ENCODE results near the gene RSPH4A.
A peak's percentile ranks its signal among the peaks of the same experiment; 100 is the strongest.

Gene RSPH4A

DNA sequence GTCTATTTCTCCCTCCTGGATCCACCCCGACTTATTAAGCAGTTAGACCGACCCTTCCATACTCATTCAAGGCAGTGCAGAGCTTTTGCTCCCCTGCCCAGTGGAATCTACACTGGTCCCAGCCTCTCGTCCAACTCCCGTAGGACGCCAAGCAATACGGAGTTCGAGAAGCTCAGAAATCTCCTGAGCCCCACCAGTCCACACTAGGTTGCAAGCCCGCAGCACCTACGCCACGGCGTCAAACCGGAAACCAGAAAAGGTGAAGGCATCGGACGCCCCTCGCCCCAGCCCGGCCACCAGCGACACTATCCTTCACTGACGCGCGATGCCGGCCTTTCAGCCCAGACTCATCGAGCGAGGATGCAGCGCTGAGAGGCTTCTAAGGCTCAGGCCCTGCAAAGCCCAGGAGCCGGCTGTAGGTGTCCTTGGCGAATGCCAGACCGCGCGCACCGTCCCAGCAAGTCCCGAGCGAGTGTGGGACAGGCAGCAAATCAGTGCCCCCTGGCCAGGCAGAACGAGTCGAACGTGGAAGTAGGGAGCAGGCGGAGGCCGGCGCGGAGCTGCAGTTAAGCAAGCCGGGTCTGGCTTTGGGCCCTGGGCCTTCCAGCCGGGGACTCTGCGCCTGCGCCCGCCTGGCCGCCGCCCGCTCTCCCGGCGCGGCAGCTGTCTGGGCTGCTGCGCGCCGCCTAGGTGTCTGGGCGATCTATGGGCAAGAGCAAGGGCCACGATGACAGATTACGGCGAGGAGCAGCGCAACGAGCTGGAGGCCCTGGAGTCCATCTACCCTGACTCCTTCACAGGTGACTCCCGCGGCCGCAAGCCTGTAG, 45.2 kb upstream of the RSPH4A start, which contains the start of gene RWDD1 (continued):
- TF ChIP-seq OSR2 (tag by site-specific recombination; IDR thresholded peaks at IDR 0.05) (no peak; the same call in 1 of the 2 replicates), ZNF324 (tag by site-specific recombination; IDR thresholded peaks at IDR 0.05) (peak; percentile 97), SCRT1 (tag by site-specific recombination; IDR thresholded peaks at IDR 0.05; ENCODE audit: borderline replicate concordance) (no peak), ZSCAN23 (tag by site-specific recombination; IDR thresholded peaks at IDR 0.05) (no peak; the same call in 1 of the 2 replicates), ZNF660 (tag by site-specific recombination; IDR thresholded peaks at IDR 0.05) (peak; percentile 95), ZNF146 (tag by site-specific recombination; IDR thresholded peaks at IDR 0.05) (no peak), MZF1 (tag by site-specific recombination; IDR thresholded peaks at IDR 0.05; ENCODE audit: borderline replicate concordance) (no peak), ZNF366 (tag by site-specific recombination; conservative IDR thresholded peaks at IDR 0.05) (peak; percentile 25; the same call in 1 of the 2 replicates), SCRT2 (tag by site-specific recombination; IDR thresholded peaks at IDR 0.05) (peak; percentile 37), ZNF514 (tag by site-specific recombination; IDR thresholded peaks at IDR 0.05) (no peak), ZNF221 (tag by site-specific recombination; IDR thresholded peaks at IDR 0.05; ENCODE audit: borderline replicate concordance) (no peak), SP3 (tag by site-specific recombination; IDR thresholded peaks at IDR 0.05) (peak; percentile 76), ZNF302 (tag by site-specific recombination; IDR thresholded peaks at IDR 0.05; ENCODE audit: low read depth) (no peak), GFI1B (tag by site-specific recombination; IDR thresholded peaks at IDR 0.05) (no peak)
- TF ChIP-seq, protein P1, sequence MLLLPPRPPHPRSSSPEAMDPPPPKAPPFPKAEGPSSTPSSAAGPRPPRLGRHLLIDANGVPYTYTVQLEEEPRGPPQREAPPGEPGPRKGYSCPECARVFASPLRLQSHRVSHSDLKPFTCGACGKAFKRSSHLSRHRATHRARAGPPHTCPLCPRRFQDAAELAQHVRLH (tag by site-specific recombination; IDR thresholded peaks at IDR 0.05) = peak; percentile 63; the same call in 1 of the 2 replicates
- TF ChIP-seq, protein P2, sequence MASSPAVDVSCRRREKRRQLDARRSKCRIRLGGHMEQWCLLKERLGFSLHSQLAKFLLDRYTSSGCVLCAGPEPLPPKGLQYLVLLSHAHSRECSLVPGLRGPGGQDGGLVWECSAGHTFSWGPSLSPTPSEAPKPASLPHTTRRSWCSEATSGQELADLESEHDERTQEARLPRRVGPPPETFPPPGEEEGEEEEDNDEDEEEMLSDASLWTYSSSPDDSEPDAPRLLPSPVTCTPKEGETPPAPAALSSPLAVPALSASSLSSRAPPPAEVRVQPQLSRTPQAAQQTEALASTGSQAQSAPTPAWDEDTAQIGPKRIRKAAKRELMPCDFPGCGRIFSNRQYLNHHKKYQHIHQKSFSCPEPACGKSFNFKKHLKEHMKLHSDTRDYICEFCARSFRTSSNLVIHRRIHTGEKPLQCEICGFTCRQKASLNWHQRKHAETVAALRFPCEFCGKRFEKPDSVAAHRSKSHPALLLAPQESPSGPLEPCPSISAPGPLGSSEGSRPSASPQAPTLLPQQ (tag by site-specific recombination; IDR thresholded peaks at IDR 0.05) = peak; percentile 82; the same call in 1 of the 2 replicates
- TF ChIP-seq, protein P3, sequence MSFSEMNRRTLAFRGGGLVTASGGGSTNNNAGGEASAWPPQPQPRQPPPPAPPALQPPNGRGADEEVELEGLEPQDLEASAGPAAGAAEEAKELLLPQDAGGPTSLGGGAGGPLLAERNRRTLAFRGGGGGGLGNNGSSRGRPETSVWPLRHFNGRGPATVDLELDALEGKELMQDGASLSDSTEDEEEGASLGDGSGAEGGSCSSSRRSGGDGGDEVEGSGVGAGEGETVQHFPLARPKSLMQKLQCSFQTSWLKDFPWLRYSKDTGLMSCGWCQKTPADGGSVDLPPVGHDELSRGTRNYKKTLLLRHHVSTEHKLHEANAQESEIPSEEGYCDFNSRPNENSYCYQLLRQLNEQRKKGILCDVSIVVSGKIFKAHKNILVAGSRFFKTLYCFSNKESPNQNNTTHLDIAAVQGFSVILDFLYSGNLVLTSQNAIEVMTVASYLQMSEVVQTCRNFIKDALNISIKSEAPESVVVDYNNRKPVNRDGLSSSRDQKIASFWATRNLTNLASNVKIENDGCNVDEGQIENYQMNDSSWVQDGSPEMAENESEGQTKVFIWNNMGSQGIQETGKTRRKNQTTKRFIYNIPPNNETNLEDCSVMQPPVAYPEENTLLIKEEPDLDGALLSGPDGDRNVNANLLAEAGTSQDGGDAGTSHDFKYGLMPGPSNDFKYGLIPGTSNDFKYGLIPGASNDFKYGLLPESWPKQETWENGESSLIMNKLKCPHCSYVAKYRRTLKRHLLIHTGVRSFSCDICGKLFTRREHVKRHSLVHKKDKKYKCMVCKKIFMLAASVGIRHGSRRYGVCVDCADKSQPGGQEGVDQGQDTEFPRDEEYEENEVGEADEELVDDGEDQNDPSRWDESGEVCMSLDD (tag by site-specific recombination; IDR thresholded peaks at IDR 0.05) = no peak
- TF ChIP-seq, protein P4, sequence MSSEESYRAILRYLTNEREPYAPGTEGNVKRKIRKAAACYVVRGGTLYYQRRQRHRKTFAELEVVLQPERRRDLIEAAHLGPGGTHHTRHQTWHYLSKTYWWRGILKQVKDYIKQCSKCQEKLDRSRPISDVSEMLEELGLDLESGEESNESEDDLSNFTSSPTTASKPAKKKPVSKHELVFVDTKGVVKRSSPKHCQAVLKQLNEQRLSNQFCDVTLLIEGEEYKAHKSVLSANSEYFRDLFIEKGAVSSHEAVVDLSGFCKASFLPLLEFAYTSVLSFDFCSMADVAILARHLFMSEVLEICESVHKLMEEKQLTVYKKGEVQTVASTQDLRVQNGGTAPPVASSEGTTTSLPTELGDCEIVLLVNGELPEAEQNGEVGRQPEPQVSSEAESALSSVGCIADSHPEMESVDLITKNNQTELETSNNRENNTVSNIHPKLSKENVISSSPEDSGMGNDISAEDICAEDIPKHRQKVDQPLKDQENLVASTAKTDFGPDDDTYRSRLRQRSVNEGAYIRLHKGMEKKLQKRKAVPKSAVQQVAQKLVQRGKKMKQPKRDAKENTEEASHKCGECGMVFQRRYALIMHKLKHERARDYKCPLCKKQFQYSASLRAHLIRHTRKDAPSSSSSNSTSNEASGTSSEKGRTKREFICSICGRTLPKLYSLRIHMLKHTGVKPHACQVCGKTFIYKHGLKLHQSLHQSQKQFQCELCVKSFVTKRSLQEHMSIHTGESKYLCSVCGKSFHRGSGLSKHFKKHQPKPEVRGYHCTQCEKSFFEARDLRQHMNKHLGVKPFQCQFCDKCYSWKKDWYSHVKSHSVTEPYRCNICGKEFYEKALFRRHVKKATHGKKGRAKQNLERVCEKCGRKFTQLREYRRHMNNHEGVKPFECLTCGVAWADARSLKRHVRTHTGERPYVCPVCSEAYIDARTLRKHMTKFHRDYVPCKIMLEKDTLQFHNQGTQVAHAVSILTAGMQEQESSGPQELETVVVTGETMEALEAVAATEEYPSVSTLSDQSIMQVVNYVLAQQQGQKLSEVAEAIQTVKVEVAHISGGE (tag by site-specific recombination; conservative IDR thresholded peaks at IDR 0.05; ENCODE audit: low read depth) = peak; percentile 63
- TF ChIP-seq, protein P5, sequence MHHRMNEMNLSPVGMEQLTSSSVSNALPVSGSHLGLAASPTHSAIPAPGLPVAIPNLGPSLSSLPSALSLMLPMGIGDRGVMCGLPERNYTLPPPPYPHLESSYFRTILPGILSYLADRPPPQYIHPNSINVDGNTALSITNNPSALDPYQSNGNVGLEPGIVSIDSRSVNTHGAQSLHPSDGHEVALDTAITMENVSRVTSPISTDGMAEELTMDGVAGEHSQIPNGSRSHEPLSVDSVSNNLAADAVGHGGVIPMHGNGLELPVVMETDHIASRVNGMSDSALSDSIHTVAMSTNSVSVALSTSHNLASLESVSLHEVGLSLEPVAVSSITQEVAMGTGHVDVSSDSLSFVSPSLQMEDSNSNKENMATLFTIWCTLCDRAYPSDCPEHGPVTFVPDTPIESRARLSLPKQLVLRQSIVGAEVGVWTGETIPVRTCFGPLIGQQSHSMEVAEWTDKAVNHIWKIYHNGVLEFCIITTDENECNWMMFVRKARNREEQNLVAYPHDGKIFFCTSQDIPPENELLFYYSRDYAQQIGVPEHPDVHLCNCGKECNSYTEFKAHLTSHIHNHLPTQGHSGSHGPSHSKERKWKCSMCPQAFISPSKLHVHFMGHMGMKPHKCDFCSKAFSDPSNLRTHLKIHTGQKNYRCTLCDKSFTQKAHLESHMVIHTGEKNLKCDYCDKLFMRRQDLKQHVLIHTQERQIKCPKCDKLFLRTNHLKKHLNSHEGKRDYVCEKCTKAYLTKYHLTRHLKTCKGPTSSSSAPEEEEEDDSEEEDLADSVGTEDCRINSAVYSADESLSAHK (tag by site-specific recombination; IDR thresholded peaks at IDR 0.05) = 0 out of 2 replicates have a peak, but pooled peaks have one; percentile 25
- TF ChIP-seq, protein P6, sequence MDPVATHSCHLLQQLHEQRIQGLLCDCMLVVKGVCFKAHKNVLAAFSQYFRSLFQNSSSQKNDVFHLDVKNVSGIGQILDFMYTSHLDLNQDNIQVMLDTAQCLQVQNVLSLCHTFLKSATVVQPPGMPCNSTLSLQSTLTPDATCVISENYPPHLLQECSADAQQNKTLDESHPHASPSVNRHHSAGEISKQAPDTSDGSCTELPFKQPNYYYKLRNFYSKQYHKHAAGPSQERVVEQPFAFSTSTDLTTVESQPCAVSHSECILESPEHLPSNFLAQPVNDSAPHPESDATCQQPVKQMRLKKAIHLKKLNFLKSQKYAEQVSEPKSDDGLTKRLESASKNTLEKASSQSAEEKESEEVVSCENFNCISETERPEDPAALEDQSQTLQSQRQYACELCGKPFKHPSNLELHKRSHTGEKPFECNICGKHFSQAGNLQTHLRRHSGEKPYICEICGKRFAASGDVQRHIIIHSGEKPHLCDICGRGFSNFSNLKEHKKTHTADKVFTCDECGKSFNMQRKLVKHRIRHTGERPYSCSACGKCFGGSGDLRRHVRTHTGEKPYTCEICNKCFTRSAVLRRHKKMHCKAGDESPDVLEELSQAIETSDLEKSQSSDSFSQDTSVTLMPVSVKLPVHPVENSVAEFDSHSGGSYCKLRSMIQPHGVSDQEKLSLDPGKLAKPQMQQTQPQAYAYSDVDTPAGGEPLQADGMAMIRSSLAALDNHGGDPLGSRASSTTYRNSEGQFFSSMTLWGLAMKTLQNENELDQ (tag by site-specific recombination; IDR thresholded peaks at IDR 0.05; ENCODE audit: low read depth) = no peak
- TF ChIP-seq, protein P7, sequence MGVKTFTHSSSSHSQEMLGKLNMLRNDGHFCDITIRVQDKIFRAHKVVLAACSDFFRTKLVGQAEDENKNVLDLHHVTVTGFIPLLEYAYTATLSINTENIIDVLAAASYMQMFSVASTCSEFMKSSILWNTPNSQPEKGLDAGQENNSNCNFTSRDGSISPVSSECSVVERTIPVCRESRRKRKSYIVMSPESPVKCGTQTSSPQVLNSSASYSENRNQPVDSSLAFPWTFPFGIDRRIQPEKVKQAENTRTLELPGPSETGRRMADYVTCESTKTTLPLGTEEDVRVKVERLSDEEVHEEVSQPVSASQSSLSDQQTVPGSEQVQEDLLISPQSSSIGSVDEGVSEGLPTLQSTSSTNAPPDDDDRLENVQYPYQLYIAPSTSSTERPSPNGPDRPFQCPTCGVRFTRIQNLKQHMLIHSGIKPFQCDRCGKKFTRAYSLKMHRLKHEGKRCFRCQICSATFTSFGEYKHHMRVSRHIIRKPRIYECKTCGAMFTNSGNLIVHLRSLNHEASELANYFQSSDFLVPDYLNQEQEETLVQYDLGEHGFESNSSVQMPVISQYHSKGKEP (tag by site-specific recombination; IDR thresholded peaks at IDR 0.05) = peak; percentile 86
